ENCODE measurements around the gene SLC39A7. TPM values are rescaled to one million over a fixed set of nuclear protein-coding genes. Genes with fewer than 3 reads are reported as not detected.

SLC39A7 gene
- total RNA-seq, 2 donors from 2014 or later: 50.5 to 65.0 TPM

- Mint-ChIP-seq H3K4me1 (peaks cover 31% of the 10 kb centered on the region), H3K4me3 (peak overlapping the region; percentile 87), H3K27me3 (peaks cover 3% of the 10 kb centered on the region), H3K9me3 (no peaks in the 10 kb centered on the region), H3K27ac (peak overlapping the region; percentile 93), H3K36me3 (ENCODE audit: low read depth) (peaks cover 41% of the 10 kb centered on the region)
- peak; percentile 16 for ATAC-seq (replicated peaks)
Measured at GRCh38 chr6:33248643-33248931, 47.9 kb downstream of the SLC39A7 start.

- H3K27ac Mint-ChIP-seq: peak overlapping the region; percentile 93
- no peaks in the 10 kb centered on the region for H3K9me3 Mint-ChIP-seq
- ATAC-seq (replicated peaks): peak; percentile 90
- H3K4me1 Mint-ChIP-seq: peaks cover 31% of the 10 kb centered on the region
- H3K36me3 Mint-ChIP-seq (ENCODE audit: low read depth): peaks cover 43% of the 10 kb centered on the region
- H3K27me3 Mint-ChIP-seq: peaks cover under 1% of the 10 kb centered on the region
- H3K4me3 Mint-ChIP-seq: peak overlapping the region; percentile 87
Measured at GRCh38 chr6:33248932-33249731, 48.5 kb downstream of the SLC39A7 start.

GRCh38 chr6:33249732-33250630 is 49.3 kb downstream of the SLC39A7 start:
- peak overlapping the region; percentile 87 for H3K4me3 Mint-ChIP-seq
- H3K36me3 Mint-ChIP-seq (ENCODE audit: low read depth): peaks cover 47% of the 10 kb centered on the region
- H3K9me3 Mint-ChIP-seq: no peaks in the 10 kb centered on the region
- H3K27me3 Mint-ChIP-seq: no peaks in the 10 kb centered on the region
- peaks cover 31% of the 10 kb centered on the region for H3K4me1 Mint-ChIP-seq
- H3K27ac Mint-ChIP-seq: peak overlapping the region; percentile 93
- peak; percentile 13 for ATAC-seq (replicated peaks)

- ATAC-seq (replicated peaks): no peak
- Mint-ChIP-seq H3K4me1 (peaks cover 31% of the 10 kb centered on the region), H3K9me3 (no peaks in the 10 kb centered on the region), H3K36me3 (ENCODE audit: low read depth) (peaks cover 50% of the 10 kb centered on the region), H3K27ac (peak overlapping the region; percentile 93), H3K4me3 (peak overlapping the region; percentile 87), H3K27me3 (no peaks in the 10 kb centered on the region)
Measured at GRCh38 chr6:33250731-33251130, 50.1 kb downstream of the SLC39A7 start.

GRCh38 chr6:33251395-33252012 is 50.8 kb downstream of the SLC39A7 start:
- Mint-ChIP-seq H3K27me3 (no peaks in the 10 kb centered on the region), H3K4me1 (peaks cover 31% of the 10 kb centered on the region), H3K27ac (peak overlapping the region; percentile 93), H3K36me3 (ENCODE audit: low read depth) (peaks cover 56% of the 10 kb centered on the region), H3K9me3 (no peaks in the 10 kb centered on the region), H3K4me3 (peak overlapping the region; percentile 87)
- no peak for ATAC-seq (replicated peaks)

- no peaks in the 10 kb centered on the region for H3K9me3 Mint-ChIP-seq
- peaks cover 65% of the 10 kb centered on the region for H3K36me3 Mint-ChIP-seq (ENCODE audit: low read depth)
- H3K27ac Mint-ChIP-seq: peak overlapping the region; percentile 66
- no peak overlapping the region for H3K4me3 Mint-ChIP-seq
- H3K27me3 Mint-ChIP-seq: no peaks in the 10 kb centered on the region
- peaks cover 31% of the 10 kb centered on the region for H3K4me1 Mint-ChIP-seq
- no peak for ATAC-seq (replicated peaks)
Measured at GRCh38 chr6:33252759-33253158, 52.1 kb downstream of the SLC39A7 start.

Other genes with a start within 250 kb of the SLC39A7 start
- 10 to 100 TPM; 22.4 to 53.8 TPM for gene HLA-DMA, start 247.8 kb upstream of the SLC39A7 start, total RNA-seq
- 100 to 1,000 TPM; 229 to 281 TPM for gene BRD2, start 232.3 kb upstream of the SLC39A7 start, total RNA-seq
- 1 to 10 TPM in 1 of 2 donors, under 1 TPM in 1; 0.56 to 7.8 TPM for gene HLA-DOA, start 191.3 kb upstream of the SLC39A7 start, total RNA-seq
- gene HLA-DPA1, start 127.2 kb upstream of the SLC39A7 start, total RNA-seq: 100 to 1,000 TPM in 1 of 2 donors, 10 to 100 TPM in 1; 40.5 to 136 TPM
- gene HLA-DPB1, start 124.9 kb upstream of the SLC39A7 start, total RNA-seq: 10 to 100 TPM; 21.4 to 69.1 TPM
- gene COL11A2, start 8.4 kb upstream of the SLC39A7 start, total RNA-seq: 1 to 10 TPM; 1.2 to 3.3 TPM
- 10 to 100 TPM; 31.0 to 68.7 TPM for gene RXRB, start 202 bp upstream of the SLC39A7 start, total RNA-seq
- gene HSD17B8, start 3.8 kb downstream of the SLC39A7 start, total RNA-seq: 10 to 100 TPM in 1 of 2 donors, 1 to 10 TPM in 1; 3.4 to 13.1 TPM
- 10 to 100 TPM; 22.7 to 25.1 TPM for gene RING1, start 7.6 kb downstream of the SLC39A7 start, total RNA-seq
- 10 to 100 TPM; 42.5 to 43.2 TPM for gene VPS52, start 71.0 kb downstream of the SLC39A7 start, total RNA-seq
- gene RPS18, start 71.2 kb downstream of the SLC39A7 start, total RNA-seq: 1,000 to 10,000 TPM; 3,349 to 4,633 TPM
- 1 to 10 TPM; 4.0 to 5.8 TPM for gene B3GALT4, start 76.3 kb downstream of the SLC39A7 start, total RNA-seq
- 10 to 100 TPM; 51.2 to 98.7 TPM for gene WDR46, start 88.4 kb downstream of the SLC39A7 start, total RNA-seq
- 10 to 100 TPM; 57.9 to 81.2 TPM for gene PFDN6, start 88.7 kb downstream of the SLC39A7 start, total RNA-seq
- gene RGL2, start 98.1 kb downstream of the SLC39A7 start, total RNA-seq: 10 to 100 TPM; 37.7 to 73.4 TPM
- gene TAPBP, start 113.2 kb downstream of the SLC39A7 start, total RNA-seq: 100 to 1,000 TPM; 176 to 194 TPM
- 10 to 100 TPM in 1 of 2 donors, 1 to 10 TPM in 1; 6.9 to 20.0 TPM for gene ZBTB22, start 116.9 kb downstream of the SLC39A7 start, total RNA-seq
- 10 to 100 TPM; 62.2 to 77.3 TPM for gene DAXX, start 122.1 kb downstream of the SLC39A7 start, total RNA-seq
- 100 to 1,000 TPM; 101 to 108 TPM for gene KIFC1, start 191.0 kb downstream of the SLC39A7 start, total RNA-seq
- 100 to 1,000 TPM in 1 of 2 donors, 10 to 100 TPM in 1; 27.2 to 133 TPM for gene PHF1, start 210.1 kb downstream of the SLC39A7 start, total RNA-seq
- gene CUTA, start 217.2 kb downstream of the SLC39A7 start, total RNA-seq: 100 to 1,000 TPM; 163 to 248 TPM
- gene SYNGAP1, start 219.2 kb downstream of the SLC39A7 start, total RNA-seq: 100 to 1,000 TPM in 1 of 2 donors, 10 to 100 TPM in 1; 43.2 to 156 TPM